Skeletal muscle cell (primary cell): ENCODE results near the gene HRH1.
"Not testable (repeated sequence)": the region's sequence is repeated elsewhere in the genome, so short reads cannot be mapped to it uniquely, and the experiment has no call there.

Experiments
- DNase-seq: peaks from one replicate; pipeline ENCODE4 v3.0.0-alpha.2; 2010; ENCODE audit warnings: low read depth
- H3K4me3 ChIP-seq: 2 replicates; pipeline ENCODE4 v1.5.1; 2011; ENCODE audit warnings: low read depth, mild to moderate bottlenecking, control low read depth, low read length, moderate library complexity

Gene HRH1

GRCh38 chr3:11154036-11154952 is at the start of gene HRH1:
Gene HRH1, plus strand, starts transcription at chr3:11154493. Its CDS starts 104,545 bp downstream, at chr3:11259038.
- DNase-seq = no peak

GRCh38 chr3:11113316-11113715 is 41.0 kb upstream of the HRH1 start:
- not testable (repeated sequence) for DNase-seq, H3K4me3 ChIP-seq

More at GRCh38 chr3:11154036-11154952, at the start of gene HRH1:
- peak within 1 kb of the TSS; percentile 82 for H3K4me3 ChIP-seq

GRCh38 chr3:11115548-11115947 is 38.7 kb upstream of the HRH1 start:
- DNase-seq = no peak
- H3K4me3 ChIP-seq = no peak overlapping the region

GRCh38 chr3:11116336-11117059 is 37.8 kb upstream of the HRH1 start:
- DNase-seq = no peak

GRCh38 chr3:11117591-11117990 is 36.7 kb upstream of the HRH1 start:
- H3K4me3 ChIP-seq = no peak overlapping the region
- DNase-seq = no peak

More at GRCh38 chr3:11116336-11117059, 37.8 kb upstream of the HRH1 start:
- H3K4me3 ChIP-seq = no peak overlapping the region

GRCh38 chr3:11118181-11118682 is 36.1 kb upstream of the HRH1 start:
- DNase-seq = peak; percentile 42

GRCh38 chr3:11120091-11120805 is 34.0 kb upstream of the HRH1 start:
- no peak for DNase-seq
- H3K4me3 ChIP-seq = no peak overlapping the region

More at GRCh38 chr3:11118181-11118682, 36.1 kb upstream of the HRH1 start:
- no peak overlapping the region for H3K4me3 ChIP-seq

- DNase-seq = no peak
- no peak overlapping the region for H3K4me3 ChIP-seq
Measured at GRCh38 chr3:11126653-11127052, 27.6 kb upstream of the HRH1 start.

- DNase-seq = no peak
- no peak overlapping the region for H3K4me3 ChIP-seq
Measured at GRCh38 chr3:11128682-11129632, 25.3 kb upstream of the HRH1 start.

GRCh38 chr3:11130385-11130784 is 23.9 kb upstream of the HRH1 start:
- H3K4me3 ChIP-seq = no peak overlapping the region
- no peak for DNase-seq

GRCh38 chr3:11131371-11131770 is 22.9 kb upstream of the HRH1 start:
- no peak overlapping the region for H3K4me3 ChIP-seq
- no peak for DNase-seq

- not testable (repeated sequence) for DNase-seq, H3K4me3 ChIP-seq
Measured at GRCh38 chr3:11131886-11132285, 22.4 kb upstream of the HRH1 start.

GRCh38 chr3:11132861-11133260 is 21.4 kb upstream of the HRH1 start:
- DNase-seq = no peak
- no peak overlapping the region for H3K4me3 ChIP-seq

GRCh38 chr3:11134794-11135193 is 19.5 kb upstream of the HRH1 start:
- no peak overlapping the region for H3K4me3 ChIP-seq
- peak; percentile 71 for DNase-seq

- H3K4me3 ChIP-seq = no peak overlapping the region
- no peak for DNase-seq
Measured at GRCh38 chr3:11136116-11136515, 18.2 kb upstream of the HRH1 start.

- H3K4me3 ChIP-seq = peak overlapping the region; percentile 49
- DNase-seq = peak; percentile 100
Measured at GRCh38 chr3:11136830-11137626, 17.3 kb upstream of the HRH1 start.

GRCh38 chr3:11137627-11137959 is 16.7 kb upstream of the HRH1 start:
- no peak for DNase-seq
- H3K4me3 ChIP-seq = peak overlapping the region; percentile 49

GRCh38 chr3:11138371-11138770 is 15.9 kb upstream of the HRH1 start:
- no peak for DNase-seq
- H3K4me3 ChIP-seq = no peak overlapping the region
